Mesenchymal stem cell (in vitro differentiated cells and primary cell): ENCODE data around the gene TNKS1BP1.

Experiments
- DNase-seq: peaks from one replicate; pipeline ENCODE4 v3.0.0-alpha.2; 2013
- H2AFZ ChIP-seq: one replicate; pipeline ENCODE4 v1.6.1; 2013; ENCODE audit warnings: low read depth, mild to moderate bottlenecking, control low read depth, inconsistent platforms, low read length, moderate library complexity
- H2AK5ac ChIP-seq: 2 replicates; pipeline ENCODE4 v1.6.1; 2013; ENCODE audit warnings: low read length, moderate library complexity, mild to moderate bottlenecking, inconsistent platforms; ENCODE audit not compliant: severe bottlenecking
- H2BK120ac ChIP-seq: one replicate; pipeline ENCODE4 v1.6.1; 2013; ENCODE audit warnings: low read depth, mild to moderate bottlenecking, inconsistent platforms, low read length, moderate library complexity
- H2BK12ac ChIP-seq, 2 experiments: one replicate each; pipeline ENCODE4 v1.6.1; 2013; ENCODE audit warnings: inconsistent platforms in 2 of 2, low read length in 2 of 2, mild to moderate bottlenecking in 2 of 2, moderate library complexity in 2 of 2, control low read depth in 1 of 2
- H2BK15ac ChIP-seq: one replicate; pipeline ENCODE4 v1.6.1; 2013; ENCODE audit warnings: mild to moderate bottlenecking, low read depth, inconsistent platforms; ENCODE audit not compliant: poor library complexity, severe bottlenecking
- H2BK5ac ChIP-seq: 2 replicates; pipeline ENCODE4 v1.6.1; 2013; ENCODE audit warnings: low read depth, mild to moderate bottlenecking, low read length, control low read depth, inconsistent platforms; ENCODE audit not compliant: poor library complexity, severe bottlenecking
- H3K14ac ChIP-seq, 2 experiments: one replicate each; pipeline ENCODE4 v1.6.1; 2013; ENCODE audit warnings: inconsistent platforms in 2 of 2, low read length in 2 of 2, control low read depth in 1 of 2, mild to moderate bottlenecking in 1 of 2, moderate library complexity in 1 of 2
- H3K18ac ChIP-seq, 2 experiments: one replicate each; pipeline ENCODE4 v1.6.1; 2013; ENCODE audit warnings: inconsistent platforms in 2 of 2, low read length in 2 of 2, control low read depth in 1 of 2, low read depth in 1 of 2, mild to moderate bottlenecking in 1 of 2
- H3K23ac ChIP-seq, 2 experiments: one replicate each; pipeline ENCODE4 v1.6.1; 2013; ENCODE audit warnings: inconsistent platforms in 2 of 2, low read length in 2 of 2, mild to moderate bottlenecking in 2 of 2, moderate library complexity in 2 of 2, control low read depth in 1 of 2
- H3K27ac ChIP-seq: 2 replicates; pipeline ENCODE4 v1.5.1; 2013; ENCODE audit warnings: mild to moderate bottlenecking, moderate library complexity, low read length, control low read depth, inconsistent platforms; ENCODE audit not compliant: poor library complexity, severe bottlenecking
- H3K27me3 ChIP-seq, 2 experiments: 2 replicates each; pipeline versions ENCODE4 v1.6.1 to v1.7.0; 2013; ENCODE audit warnings: low read length in 2 of 2, mild to moderate bottlenecking in 2 of 2, moderate library complexity in 2 of 2, control low read depth in 1 of 2, inconsistent platforms in 1 of 2; ENCODE audit not compliant: control insufficient read depth in 1 of 2, insufficient read depth in 1 of 2
- H3K36me3 ChIP-seq, 2 experiments: 2 replicates each; pipeline versions ENCODE4 v1.6.1 to v1.7.0; 2013; ENCODE audit warnings: low read length in 2 of 2, control low read depth in 1 of 2, inconsistent platforms in 1 of 2, low read depth in 1 of 2, mild to moderate bottlenecking in 1 of 2; ENCODE audit not compliant: insufficient read depth in 2 of 2, control insufficient read depth in 1 of 2
- H3K4ac ChIP-seq, 2 experiments: one replicate each; pipeline ENCODE4 v1.6.1; 2013; ENCODE audit warnings: inconsistent platforms in 2 of 2, low read length in 2 of 2, mild to moderate bottlenecking in 2 of 2, moderate library complexity in 2 of 2, control low read depth in 1 of 2, low read depth in 1 of 2
- H3K4me1 ChIP-seq: 2 replicates; pipeline ENCODE4 v1.6.1; 2013; ENCODE audit warnings: low read depth, low read length, control low read depth; ENCODE audit not compliant: control insufficient read depth, insufficient read depth
- H3K4me2 ChIP-seq: 2 replicates; pipeline ENCODE4 v1.6.1; 2013; ENCODE audit warnings: low read length, mild to moderate bottlenecking, inconsistent platforms; ENCODE audit not compliant: poor library complexity, severe bottlenecking
- H3K4me3 ChIP-seq, 2 experiments: 2 replicates each; pipeline versions ENCODE4 v1.5.1 to v1.7.0; 2013; ENCODE audit warnings: low read length in 2 of 2, mild to moderate bottlenecking in 2 of 2, control low read depth in 1 of 2, low read depth in 1 of 2; ENCODE audit not compliant: insufficient read depth in 1 of 2
- H3K79me1 ChIP-seq: replicated peaks from 2 replicates; pipeline ENCODE4 v1.6.1; 2013; ENCODE audit warnings: mild to moderate bottlenecking, control low read depth, low read length, inconsistent platforms; ENCODE audit not compliant: poor library complexity, severe bottlenecking
- H3K9ac ChIP-seq: 2 replicates; pipeline ENCODE4 v1.7.0; 2013; ENCODE audit warnings: mild to moderate bottlenecking, low read length, moderate library complexity
- H3K9me3 ChIP-seq: 2 replicates; pipeline ENCODE4 v1.7.0; 2013; ENCODE audit warnings: mild to moderate bottlenecking, low read length; ENCODE audit not compliant: control insufficient read depth
- H4K8ac ChIP-seq: one replicate; pipeline ENCODE4 v1.6.1; 2013; ENCODE audit warnings: inconsistent platforms, mild to moderate bottlenecking, low read length, moderate library complexity
- H4K91ac ChIP-seq: one replicate; pipeline ENCODE4 v1.6.1; 2013; ENCODE audit warnings: mild to moderate bottlenecking, low read length, inconsistent platforms
- WGBS: methylation state at CpG from one replicate; pipeline ENCODE4 v1.1.7; 2013; ENCODE audit warnings: mixed read lengths; 5-methylcytosine and 5-hydroxymethylcytosine counted together

Gene TNKS1BP1

GRCh38 chr11:57311109-57311936 is 13.4 kb downstream of the TNKS1BP1 start:
- no peaks in the 10 kb centered on the region for H3K9me3 ChIP-seq
- peaks cover 63% of the 10 kb centered on the region for H3K4me1 ChIP-seq
- peak overlapping the region; percentile 14 for H2AK5ac ChIP-seq
- peak overlapping the region; percentile 41 for H2BK15ac ChIP-seq
- H2BK5ac ChIP-seq: peak overlapping the region; percentile 39
- no peak overlapping the region for H4K8ac ChIP-seq
- H3K14ac ChIP-seq: no peak overlapping the region
- H2BK12ac ChIP-seq: peak overlapping the region in 1 of 2 experiments; percentile 18
- peaks cover 55% of the 10 kb centered on the region for H3K79me1 ChIP-seq
- H2BK120ac ChIP-seq: no peak overlapping the region
- DNase-seq: peak; percentile 97
- WGBS: under 1% methylated on average over 31 of the region's 31 CpGs
- H3K4me2 ChIP-seq: peak overlapping the region; percentile 71
- peak overlapping the region in 1 of 2 experiments; percentile 20 for H3K4ac ChIP-seq
- no peak overlapping the region for H4K91ac ChIP-seq
- peak overlapping the region; percentile 50 to 82 for H3K18ac ChIP-seq
- H3K27ac ChIP-seq: peak overlapping the region; percentile 79
- H3K23ac ChIP-seq: no peak overlapping the region
- H3K4me3 ChIP-seq: peak overlapping the region; percentile 59 to 67
- peaks cover 69 to 86% of the 10 kb centered on the region in 2 experiments for H3K36me3 ChIP-seq
- no peaks in the 10 kb centered on the region for H3K27me3 ChIP-seq
- no peak overlapping the region for H2AFZ ChIP-seq
- H3K9ac ChIP-seq: peak overlapping the region; percentile 85

- no peak overlapping the region for H2AFZ ChIP-seq
- whole genome bisulfite sequencing: 55% methylated on average over 6 of the region's 6 CpGs
- peak overlapping the region; percentile 59 to 67 for H3K4me3 ChIP-seq
- H3K27ac ChIP-seq: peak overlapping the region; percentile 79
- H3K14ac ChIP-seq: no peak overlapping the region
- peaks cover 61% of the 10 kb centered on the region for H3K4me1 ChIP-seq
- H2AK5ac ChIP-seq: peak overlapping the region; percentile 14
- peak overlapping the region; percentile 22 to 23 for H3K18ac ChIP-seq
- peak overlapping the region; percentile 85 for H3K9ac ChIP-seq
- peak overlapping the region; percentile 39 for H2BK5ac ChIP-seq
- no peak overlapping the region for H3K23ac ChIP-seq
- H3K4ac ChIP-seq: peak overlapping the region in 1 of 2 experiments; percentile 20
- H3K79me1 ChIP-seq: peaks cover 56% of the 10 kb centered on the region
- H2BK12ac ChIP-seq: peak overlapping the region in 1 of 2 experiments; percentile 82
- H3K9me3 ChIP-seq: no peaks in the 10 kb centered on the region
- no peak for DNase-seq
- H4K91ac ChIP-seq: no peak overlapping the region
- H2BK120ac ChIP-seq: no peak overlapping the region
- H4K8ac ChIP-seq: no peak overlapping the region
- H2BK15ac ChIP-seq: peak overlapping the region; percentile 41
- peak overlapping the region; percentile 71 for H3K4me2 ChIP-seq
- H3K27me3 ChIP-seq: no peaks in the 10 kb centered on the region
- H3K36me3 ChIP-seq: peaks cover 66 to 82% of the 10 kb centered on the region in 2 experiments
Measured at GRCh38 chr11:57310630-57311086, 14.1 kb downstream of the TNKS1BP1 start.

- H3K14ac ChIP-seq: peak overlapping the region in 1 of 2 experiments; percentile 5
- no peak overlapping the region for H4K91ac ChIP-seq
- no peak overlapping the region for H3K23ac ChIP-seq
- no peak overlapping the region for H3K4me2 ChIP-seq
- no peaks in the 10 kb centered on the region for H3K9me3 ChIP-seq
- H3K36me3 ChIP-seq: peaks cover 67 to 82% of the 10 kb centered on the region in 2 experiments
- H2AK5ac ChIP-seq: peak overlapping the region; percentile 10
- no peak overlapping the region for H3K18ac ChIP-seq
- no peak overlapping the region for H4K8ac ChIP-seq
- peak overlapping the region in 1 of 2 experiments; percentile 10 for H3K4ac ChIP-seq
- no peak overlapping the region for H2BK12ac ChIP-seq
- H3K79me1 ChIP-seq: peaks cover 61% of the 10 kb centered on the region
- H2AFZ ChIP-seq: no peak overlapping the region
- peaks cover 58% of the 10 kb centered on the region for H3K4me1 ChIP-seq
- no peaks in the 10 kb centered on the region for H3K27me3 ChIP-seq
- WGBS: 94% methylated on average over 6 of the region's 6 CpGs
- H2BK15ac ChIP-seq: no peak overlapping the region
- H3K9ac ChIP-seq: peak overlapping the region; percentile 85
- H3K27ac ChIP-seq: no peak overlapping the region
- H2BK5ac ChIP-seq: no peak overlapping the region
- DNase-seq: no peak
- no peak overlapping the region for H2BK120ac ChIP-seq
- H3K4me3 ChIP-seq: peak overlapping the region in 1 of 2 experiments; percentile 67
Measured at GRCh38 chr11:57310091-57310490, 14.7 kb downstream of the TNKS1BP1 start.
